Aorta (tissue), 5 donors: ENCODE data around the gene SLC17A3. TPM values are rescaled to one million over a fixed set of nuclear protein-coding genes. Genes with fewer than 3 reads are reported as not detected.

ENCODE experiments used
- ATAC-seq: fragments of 200-7000 bp; cut with Tn5 transposase; one replicate; pipeline ENCODE4 v1.9.1; 2022; ENCODE audit warnings: moderate library complexity; ENCODE audit not compliant: low FRiP score
- DNase-seq, 2 donors: peaks; one replicate each; pipeline ENCODE4 v3.0.0-alpha.2; 2020
- H3K27ac ChIP-seq, 2 donors: one replicate each; pipeline ENCODE4 v1.5.1; 2013; ENCODE audit warnings: low read length in 2 of 2, mild to moderate bottlenecking in 2 of 2, moderate library complexity in 2 of 2, control low read depth in 1 of 2, inconsistent platforms in 1 of 2, low read depth in 1 of 2
- H3K27me3 ChIP-seq, 2 donors: one replicate each; pipeline ENCODE4 v1.6.1; 2013; ENCODE audit warnings: control low read depth in 1 of 2, low read length in 1 of 2, mild to moderate bottlenecking in 1 of 2, moderate library complexity in 1 of 2; ENCODE audit not compliant: insufficient read depth in 2 of 2, control insufficient read depth in 1 of 2
- H3K36me3 ChIP-seq, 2 donors: one replicate each; pipeline ENCODE4 v1.6.1; 2013; ENCODE audit warnings: control low read depth in 1 of 2, low read length in 1 of 2, mild to moderate bottlenecking in 1 of 2; ENCODE audit not compliant: insufficient read depth in 2 of 2, control insufficient read depth in 1 of 2
- H3K4me1 ChIP-seq, 2 donors: one replicate each; pipeline ENCODE4 v1.6.1; 2013; ENCODE audit warnings: low read length in 2 of 2, control low read depth in 1 of 2, mild to moderate bottlenecking in 1 of 2, moderate library complexity in 1 of 2; ENCODE audit not compliant: insufficient read depth in 2 of 2, control insufficient read depth in 1 of 2
- H3K4me3 ChIP-seq, 2 donors: one replicate each; pipeline ENCODE4 v1.5.1; 2013; ENCODE audit warnings: low read length in 2 of 2, control low read depth in 1 of 2, mild to moderate bottlenecking in 1 of 2
- H3K9me3 ChIP-seq: one replicate; pipeline ENCODE4 v1.6.1; 2013; ENCODE audit warnings: mild to moderate bottlenecking, low read length; ENCODE audit not compliant: control insufficient read depth
- WGBS, 2 donors: extraction: QIAGEN DNeasy Blood & Tissue Kit; methylation state at CpG; one replicate each; pipeline ENCODE4 v1.1.7; 2013; 5-methylcytosine and 5-hydroxymethylcytosine counted together
- intact Hi-C, 2 donors: fragments of 100-400 bp; cut with DNase I; formaldehyde crosslinking; loops; one replicate each; pipeline versions ENCODE4 v1.14.2 to v1.15.0; 2022
- polyA plus RNA-seq, 2 donors: library from polyadenylated mRNA; stranded (reverse); fragments of 200-250 nt; gene quantifications; one replicate each; pipeline ENCODE4 v1.2.3, GENCODE V29; 2013
- total RNA-seq, 2 donors: library from RNA; stranded (reverse); fragmentation: NEBNext Ultra II Directional; extraction: Animal tissue kit (Norgen Biotek cat#: 25700); gene quantifications; one replicate each; pipeline ENCODE4 v1.2.1, GENCODE V29; 2021
- donor health status: healthy with polysubstance abuse.
- donor health status: Bipolar disorder and iron deficiency.
- donor health status: DM: no; HTN: no; CAD: no.
- donor health status: DM: no; HTN: no; CAD: no.
- donor health status: DM: yes; HTN: yes; CAD: no.

The SLC17A3 gene
- total and polyA plus RNA-seq, 4 donors: not detected

- no peaks in the 10 kb centered on the region for H3K4me1 ChIP-seq
- H3K4me3 ChIP-seq: no peak overlapping the region
- DNase-seq (no peak), ATAC-seq (no peak)
- H3K27ac ChIP-seq: no peak overlapping the region
- 38 to 89% methylated on average over 1 of the region's 1 CpG for WGBS, 2 donors
- no peaks in the 10 kb centered on the region for H3K27me3 ChIP-seq
- no peaks in the 10 kb centered on the region for H3K9me3 ChIP-seq
- intact Hi-C loops: no loop called here
- no peaks in the 10 kb centered on the region for H3K36me3 ChIP-seq
Observed at GRCh38 chr6:25869840-25870239, 4.2 kb downstream of the SLC17A3 start.

DNA sequence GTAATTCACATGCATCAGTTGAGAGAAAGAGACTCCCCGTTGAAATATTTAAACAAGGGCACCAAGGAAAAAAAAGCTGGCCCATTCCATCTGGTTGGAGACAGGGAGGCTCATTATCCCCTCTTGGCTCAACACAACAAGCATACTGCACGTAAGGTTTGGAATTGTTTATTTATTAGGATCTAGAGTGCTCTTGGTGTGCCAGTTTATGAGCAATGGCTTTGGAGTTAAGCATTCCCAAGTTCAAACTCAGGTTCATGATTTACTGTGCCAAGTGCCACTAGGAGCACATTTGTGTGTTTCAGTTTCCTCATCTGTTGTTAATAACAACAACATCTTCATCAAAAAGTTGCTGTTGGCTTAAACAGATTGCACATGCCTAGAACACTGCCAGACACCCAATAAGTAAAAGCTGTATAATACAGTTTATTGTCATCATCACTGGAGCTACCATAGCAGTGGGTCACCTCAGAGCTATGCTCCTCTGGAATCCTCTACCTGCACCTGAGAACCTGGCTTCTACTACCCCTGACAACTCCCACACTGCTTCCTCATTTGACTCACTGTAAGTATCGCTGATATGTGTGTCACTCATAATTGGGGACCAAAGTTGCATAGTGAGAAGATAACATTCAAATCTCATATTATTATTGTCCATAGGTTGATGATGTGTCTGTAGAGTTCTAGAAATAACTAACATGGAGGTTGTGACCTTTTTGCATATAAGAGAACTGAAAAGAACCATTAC lies 5.4 kb downstream of the SLC17A3 start:
- ATAC-seq: no peak
- no peak overlapping the region for H3K4me3 ChIP-seq
- H3K27me3 ChIP-seq: no peaks in the 10 kb centered on the region
- WGBS, 2 donors: 60 to 61% methylated on average over 3 of the region's 3 CpGs
- intact Hi-C loops: no loop called here
- H3K9me3 ChIP-seq: no peaks in the 10 kb centered on the region
- DNase-seq: no peak
- H3K4me1 ChIP-seq: peaks cover 0 to under 1% of the 10 kb centered on the region in 2 donors
- no peak overlapping the region for H3K27ac ChIP-seq
- no peaks in the 10 kb centered on the region for H3K36me3 ChIP-seq

DNA sequence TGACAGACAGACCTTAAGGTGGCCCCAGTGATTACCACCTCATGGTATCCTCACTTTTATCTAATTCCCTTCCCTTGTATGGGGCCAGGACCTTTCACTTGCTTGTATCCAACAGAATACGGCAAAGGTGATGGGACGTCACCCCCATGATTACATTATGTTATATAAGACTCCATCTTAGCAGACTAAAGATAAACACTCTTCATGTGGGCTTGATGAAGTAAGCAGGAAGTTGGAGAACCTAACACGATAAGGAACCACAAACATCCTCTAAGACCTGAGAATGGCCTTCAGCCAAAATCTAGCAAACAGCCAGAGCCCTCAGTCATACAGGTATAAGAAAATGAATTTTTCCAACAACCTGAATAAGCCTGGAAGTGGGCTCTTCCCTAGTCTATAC lies 8.0 kb downstream of the SLC17A3 start:
- H3K4me3 ChIP-seq: no peak overlapping the region
- intact Hi-C loops: no loop called here
- ATAC-seq: no peak

DNA sequence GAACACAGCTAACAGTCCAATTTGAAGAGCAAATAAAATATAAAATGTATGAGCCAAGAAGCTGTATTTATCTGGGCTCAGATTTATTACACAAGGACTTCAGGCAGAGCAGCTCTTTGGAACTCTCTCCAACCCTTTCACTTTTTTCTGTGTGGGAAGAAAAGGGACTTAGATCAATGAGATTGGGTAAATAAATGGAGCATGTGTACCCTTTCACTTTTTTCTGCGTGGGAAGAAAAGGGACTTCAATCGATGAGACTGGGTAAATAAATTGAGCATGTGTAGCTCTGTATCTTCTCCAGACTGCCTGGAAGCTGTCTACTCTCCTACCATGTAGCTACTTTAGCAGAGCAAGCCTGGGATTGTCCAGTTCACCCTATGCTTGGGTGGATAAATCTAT lies 10.7 kb downstream of the SLC17A3 start:
- Histone ChIP-seq H3K36me3 (no peaks in the 10 kb centered on the region), H3K4me3 (no peak overlapping the region), H3K4me1 (peaks cover 0 to 2% of the 10 kb centered on the region in 2 donors), H3K27me3 (no peaks in the 10 kb centered on the region), H3K27ac (no peak overlapping the region), H3K9me3 (no peaks in the 10 kb centered on the region)
- 10% methylated on average over 2 of the region's 2 CpGs for WGBS, 2 donors
- DNase-seq (no peak), ATAC-seq (no peak)
- intact Hi-C loops: no loop called here

More for the DNA sequence above, 8.0 kb downstream of the SLC17A3 start:
- Histone ChIP-seq H3K4me1 (peaks cover 0 to 2% of the 10 kb centered on the region in 2 donors), H3K27me3 (no peaks in the 10 kb centered on the region), H3K9me3 (no peaks in the 10 kb centered on the region), H3K36me3 (no peaks in the 10 kb centered on the region), H3K27ac (no peak overlapping the region)
- no peak for DNase-seq
- 93 to 97% methylated on average over 3 of the region's 3 CpGs for WGBS, 2 donors

GRCh38 chr6:25862199-25862598 lies 11.8 kb downstream of the SLC17A3 start:
- H3K27ac ChIP-seq: no peak overlapping the region
- no peak for DNase-seq
- H3K4me1 ChIP-seq: peaks cover 0 to 2% of the 10 kb centered on the region in 2 donors
- no peaks in the 10 kb centered on the region for H3K9me3 ChIP-seq
- H3K27me3 ChIP-seq: no peaks in the 10 kb centered on the region
- intact Hi-C loops: no loop called here
- ATAC-seq: no peak
- H3K4me3 ChIP-seq: no peak overlapping the region
- 78 to 80% methylated on average over 4 of the region's 4 CpGs for WGBS, 2 donors
- no peaks in the 10 kb centered on the region for H3K36me3 ChIP-seq

DNA sequence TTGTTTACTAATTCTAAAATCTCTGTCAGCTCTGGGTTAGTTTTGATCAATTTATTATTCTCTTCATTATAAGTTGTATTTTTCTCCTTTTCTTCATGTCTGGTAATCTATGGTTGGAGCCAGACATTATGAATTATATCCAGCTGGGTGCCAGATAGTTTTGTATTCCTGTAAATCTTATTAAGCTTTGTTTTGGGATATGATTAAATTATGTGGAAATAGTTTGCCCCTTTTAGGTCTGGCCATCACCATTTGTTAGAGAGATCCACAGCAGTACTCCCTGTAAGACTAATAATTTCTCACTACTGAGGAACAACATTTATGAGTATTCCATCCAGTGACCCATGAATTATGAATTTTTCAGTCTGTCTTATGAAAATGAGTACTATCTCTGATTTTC lies 21.3 kb downstream of the SLC17A3 start:
- Histone ChIP-seq H3K27ac (no peak overlapping the region), H3K36me3 (no peaks in the 10 kb centered on the region), H3K27me3 (no peaks in the 10 kb centered on the region), H3K4me3 (no peak overlapping the region), H3K4me1 (no peaks in the 10 kb centered on the region), H3K9me3 (no peaks in the 10 kb centered on the region)
- ATAC-seq (no peak), DNase-seq (no peak)
- intact Hi-C loops: no loop called here

GRCh38 chr6:25851961-25852360 lies 22.1 kb downstream of the SLC17A3 start:
- ATAC-seq (no peak), DNase-seq (no peak)
- intact Hi-C loops: no loop called here
- Histone ChIP-seq H3K4me1 (no peaks in the 10 kb centered on the region), H3K9me3 (no peaks in the 10 kb centered on the region), H3K27me3 (no peaks in the 10 kb centered on the region), H3K4me3 (no peak overlapping the region), H3K27ac (no peak overlapping the region), H3K36me3 (no peaks in the 10 kb centered on the region)
- 43 to 47% methylated on average over 2 of the region's 2 CpGs for WGBS, 2 donors

DNA sequence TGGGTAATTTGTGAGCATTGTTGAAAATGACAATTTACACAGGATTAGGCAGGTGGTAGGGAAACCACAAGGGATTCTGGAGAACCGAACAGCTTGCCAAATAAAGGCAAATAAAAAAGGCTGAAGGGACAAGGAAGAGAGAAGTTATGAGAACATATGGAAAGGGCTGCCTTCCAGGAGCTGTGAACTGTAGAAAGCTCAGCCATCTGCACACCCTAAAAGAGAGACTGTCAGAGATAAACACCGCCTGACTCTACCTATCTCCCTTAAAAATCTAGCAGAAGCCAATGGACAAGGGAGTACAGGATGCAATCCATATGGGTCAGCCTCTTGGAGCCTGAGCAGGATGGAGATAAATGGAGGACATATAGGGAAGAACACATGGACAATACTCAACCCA lies 29.5 kb downstream of the SLC17A3 start:
- H3K4me3 ChIP-seq: no peak overlapping the region
- no peaks in the 10 kb centered on the region for H3K27me3 ChIP-seq
- H3K9me3 ChIP-seq: no peaks in the 10 kb centered on the region
- DNase-seq (no peak), ATAC-seq (no peak)
- H3K4me1 ChIP-seq: no peaks in the 10 kb centered on the region
- H3K36me3 ChIP-seq: peaks cover 0 to 4% of the 10 kb centered on the region in 2 donors
- intact Hi-C loops: no loop called here
- H3K27ac ChIP-seq: no peak overlapping the region
- 85% methylated on average over 2 of the region's 2 CpGs for WGBS, 2 donors

DNA sequence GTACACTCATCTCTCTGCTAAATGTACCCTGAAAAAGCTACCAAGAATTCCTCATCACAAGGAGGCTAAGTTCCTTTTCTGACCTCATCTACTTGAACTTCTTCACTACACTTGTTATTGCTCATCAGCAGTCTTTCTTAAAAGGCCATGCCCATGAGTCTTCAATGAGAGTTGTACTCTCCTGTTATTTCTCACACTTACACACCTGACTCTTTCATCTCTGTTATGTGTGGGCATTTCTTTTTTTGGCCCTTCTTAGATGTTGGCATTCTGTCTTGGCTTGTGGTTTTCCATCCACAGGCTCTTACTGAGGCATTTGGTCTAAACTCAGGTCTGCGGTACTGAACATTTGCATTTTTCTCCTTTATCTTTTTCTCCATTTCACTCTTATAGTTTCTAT lies 31.5 kb downstream of the SLC17A3 start:
- no peaks in the 10 kb centered on the region for H3K9me3 ChIP-seq
- peaks cover 0 to 2% of the 10 kb centered on the region in 2 donors for H3K4me1 ChIP-seq
- 97 to 100% methylated on average over 1 of the region's 1 CpG for WGBS, 2 donors
- DNase-seq (no peak), ATAC-seq (no peak)
- H3K27me3 ChIP-seq: no peaks in the 10 kb centered on the region
- no peak overlapping the region for H3K27ac ChIP-seq
- H3K36me3 ChIP-seq: peaks cover 0 to 4% of the 10 kb centered on the region in 2 donors
- H3K4me3 ChIP-seq: no peak overlapping the region
- intact Hi-C loops: no loop called here
